ENCODE data around the gene CHRM3.
A peak's percentile ranks its signal among the peaks of the same experiment; 100 is the strongest.
"Not testable (repeated sequence)": the region's sequence is repeated elsewhere in the genome, so short reads cannot be mapped to it uniquely, and the experiment has no call there.

The CHRM3 gene

GRCh38 chr1:239386453-239387303 lies at the start of gene CHRM3:
Gene CHRM3 (plus strand): TSS chr1:239386568. CDS start chr1:239907452, 520,884 bp downstream.
- peak; percentile 43 for DNase-seq

DNA sequence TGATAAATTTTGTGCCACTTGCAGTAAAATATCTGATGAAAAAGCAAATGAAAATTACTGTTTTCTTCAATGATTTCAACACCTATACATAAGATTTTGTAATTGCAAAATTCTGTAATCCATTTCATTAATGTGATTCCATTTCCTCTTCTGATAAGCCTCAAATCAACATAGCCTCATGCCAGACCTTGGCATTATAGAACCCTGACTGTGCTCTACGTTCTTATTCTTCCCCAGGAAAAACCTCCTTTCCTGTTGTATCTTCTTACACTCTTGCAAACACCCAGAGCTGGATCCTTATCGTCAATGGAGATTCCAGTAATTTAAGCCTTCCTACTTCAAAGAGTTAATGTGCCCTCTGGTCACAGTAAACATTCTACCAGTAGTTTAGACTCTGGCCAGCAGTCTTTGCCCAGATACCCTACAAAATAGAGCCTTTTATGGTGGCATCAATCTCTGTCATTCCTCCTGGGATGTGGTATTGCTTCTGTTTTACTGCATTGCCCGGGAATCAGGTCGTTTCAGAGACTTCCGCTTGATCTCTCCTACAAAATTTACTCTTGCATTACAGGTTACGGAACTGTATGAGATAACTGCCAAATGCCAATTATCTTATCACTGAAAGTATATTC lies 48.5 kb upstream of the CHRM3 start:
- DNase-seq: no peak

DNA sequence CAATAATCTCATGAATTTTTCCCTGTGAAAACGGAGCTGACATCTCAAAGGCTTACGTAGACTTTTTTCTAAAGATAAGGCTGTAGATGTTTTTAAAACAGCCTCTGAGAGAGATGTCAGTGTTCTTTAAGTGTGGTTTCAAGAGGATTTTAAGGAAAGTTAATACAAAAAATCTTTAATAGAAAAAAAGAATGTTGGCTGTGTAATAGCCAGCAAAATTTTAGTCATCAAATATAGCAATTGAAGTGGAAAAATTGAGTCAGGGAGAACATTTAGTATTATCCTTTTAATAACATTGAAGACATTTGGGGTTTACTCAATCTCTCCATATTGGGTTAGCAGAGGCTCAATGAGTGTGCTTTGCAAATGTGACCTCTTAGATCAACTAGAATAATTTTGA lies 38.6 kb upstream of the CHRM3 start:
- no peak for DNase-seq

DNA sequence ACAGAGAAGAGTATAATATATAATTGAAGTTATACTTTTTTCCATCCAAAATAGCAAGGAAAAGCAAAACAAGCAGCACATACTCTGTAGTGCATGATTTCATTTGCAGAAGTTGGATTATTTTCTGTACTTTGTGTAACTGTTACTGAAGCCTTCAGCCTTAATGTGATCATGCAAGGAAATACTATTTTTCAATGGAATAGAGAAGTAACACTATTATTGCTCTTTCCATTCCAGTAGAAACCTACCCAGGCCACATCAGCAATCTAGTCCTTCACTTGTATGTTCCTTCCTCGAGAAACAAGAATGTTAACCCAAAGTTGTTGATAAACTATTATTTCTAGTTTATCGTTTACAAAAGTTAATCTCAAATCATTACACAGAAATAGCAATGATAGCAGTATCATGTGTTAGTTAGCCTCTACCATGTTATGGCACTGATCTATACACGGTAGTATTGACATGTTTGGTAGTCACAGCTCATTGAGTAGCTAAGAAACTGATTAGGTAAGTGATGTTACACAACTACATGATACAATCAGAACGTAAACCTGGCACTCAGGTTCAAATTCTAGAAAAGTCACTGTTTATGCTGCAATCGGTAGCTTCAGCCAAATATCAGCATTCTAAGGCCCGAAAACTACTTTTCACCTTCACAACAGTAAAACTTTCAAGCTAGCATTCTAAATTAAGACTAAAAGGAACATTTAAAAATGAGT lies 37.6 kb upstream of the CHRM3 start:
- no peak for DNase-seq

DNA sequence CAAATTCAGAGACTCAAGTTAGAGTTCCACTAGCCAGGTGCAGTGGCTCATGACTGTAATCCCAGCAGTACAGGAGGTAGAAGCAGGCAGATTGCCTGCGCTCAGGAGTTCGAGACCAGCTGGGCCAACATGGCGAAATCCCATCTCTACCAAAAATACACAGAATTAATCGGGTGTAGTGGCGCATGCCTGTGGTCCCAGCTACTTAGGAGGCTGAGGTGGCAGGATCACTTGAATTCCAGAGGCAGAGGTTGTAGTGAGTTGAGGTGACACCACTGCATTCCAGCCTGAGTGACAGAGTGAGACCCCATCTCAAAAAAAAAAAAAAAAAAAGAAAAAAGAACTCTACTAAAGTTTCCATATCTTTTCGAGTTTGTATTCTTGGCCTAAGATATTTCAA lies 36.7 kb upstream of the CHRM3 start:
- no peak for DNase-seq

- DNase-seq: no peak
These were observed 32.8 kb upstream of the CHRM3 start for GRCh38 chr1:239353536-239353935.

DNA sequence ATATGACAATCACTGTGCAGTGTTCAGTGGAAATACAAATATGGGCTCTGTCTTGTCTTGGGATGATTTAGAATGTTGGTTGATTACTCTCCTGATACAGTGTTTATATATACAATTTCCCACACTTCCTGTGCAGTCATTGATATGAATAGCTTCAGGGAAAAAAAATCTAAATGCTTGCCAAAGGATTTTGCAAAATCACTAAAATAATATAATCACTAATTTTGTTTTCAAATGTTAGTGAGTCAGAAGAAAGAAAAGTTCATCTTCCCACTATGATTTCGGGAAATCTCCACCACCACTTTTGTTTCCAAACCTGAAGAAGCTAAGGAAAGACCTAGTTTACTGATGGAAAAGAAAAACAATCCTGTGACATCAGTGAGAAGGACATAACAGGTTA lies 32.1 kb upstream of the CHRM3 start:
- DNase-seq: no peak

- no peak for DNase-seq
These were observed 28.5 kb upstream of the CHRM3 start for GRCh38 chr1:239357867-239358266.

DNA sequence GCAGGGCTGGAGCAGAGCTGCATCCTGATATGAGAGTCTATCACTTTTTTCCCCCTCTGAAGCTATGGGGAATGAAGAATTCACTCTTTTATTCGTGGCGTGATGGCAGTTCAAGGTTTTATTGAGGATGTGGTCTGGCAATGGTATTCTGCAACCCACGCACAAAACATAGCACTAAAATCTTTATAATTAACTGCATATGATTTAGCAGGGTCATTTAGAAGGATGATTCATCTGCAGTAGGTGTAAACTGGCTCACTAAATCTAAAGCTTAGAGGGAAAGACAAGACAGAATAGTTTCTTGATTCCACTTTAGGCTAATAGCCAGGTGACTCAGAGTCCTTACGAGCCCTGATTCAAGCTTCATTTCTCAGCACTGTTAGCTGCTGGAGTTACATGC lies 25.0 kb upstream of the CHRM3 start:
- DNase-seq: no peak

- DNase-seq: no peak
These were observed 22.4 kb upstream of the CHRM3 start for GRCh38 chr1:239363930-239364329.

- no peak for DNase-seq
These were observed 19.1 kb upstream of the CHRM3 start for GRCh38 chr1:239367196-239367810.

- DNase-seq: no peak
These were observed 17.8 kb upstream of the CHRM3 start for GRCh38 chr1:239368436-239369109.

- not testable (repeated sequence) for DNase-seq
These were observed 15.5 kb upstream of the CHRM3 start for GRCh38 chr1:239370869-239371268.

- no peak for DNase-seq
These were observed 3.7 kb upstream of the CHRM3 start for GRCh38 chr1:239382666-239383065.

- DNase-seq: no peak
These were observed 2.7 kb upstream of the CHRM3 start for GRCh38 chr1:239383714-239384113.

DNA sequence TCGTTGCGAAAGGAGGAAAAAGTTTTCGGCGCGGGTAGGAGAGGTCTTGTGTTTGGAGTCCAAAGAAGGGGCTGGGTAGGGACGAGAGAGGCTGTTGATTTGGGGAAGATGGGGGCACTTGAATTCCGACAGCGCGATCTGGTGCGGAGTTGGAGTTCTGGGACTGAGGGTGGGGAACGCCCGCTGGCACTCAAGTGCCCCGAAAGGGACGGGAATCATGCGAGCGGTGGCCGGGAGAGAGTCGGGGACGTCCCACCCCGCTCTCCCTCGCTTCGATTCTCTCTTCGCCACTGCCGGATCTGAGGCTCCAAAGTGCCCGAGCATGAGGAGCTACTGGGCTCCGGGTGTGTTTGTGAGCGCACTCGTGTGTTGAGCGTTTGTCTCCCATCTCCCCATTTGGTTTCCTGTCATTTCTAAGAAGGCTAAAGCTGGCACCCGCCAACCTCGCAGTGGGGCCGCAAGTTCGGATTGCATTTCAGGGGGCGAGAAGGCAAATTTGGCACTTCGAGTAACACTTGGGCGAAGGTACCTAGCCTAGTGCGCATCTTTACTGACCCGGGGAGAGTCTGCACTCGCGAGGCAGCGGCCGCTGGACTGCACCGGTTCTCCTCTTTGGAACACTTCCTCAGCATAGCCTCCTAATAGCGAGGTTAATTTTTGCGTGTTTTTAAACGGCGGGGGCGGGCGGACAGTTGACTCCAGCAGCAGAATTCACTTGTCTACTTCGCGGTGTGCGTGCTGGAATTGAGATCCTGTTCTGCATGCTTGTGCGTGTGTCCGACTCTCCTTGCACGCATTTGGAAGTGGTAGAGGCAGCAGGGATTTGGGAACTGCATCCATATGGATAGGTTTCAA lies 1.2 kb downstream of the CHRM3 start:
- DNase-seq: no peak

GRCh38 chr1:239388159-239388485 lies 1.8 kb downstream of the CHRM3 start:
- no peak for DNase-seq

DNA sequence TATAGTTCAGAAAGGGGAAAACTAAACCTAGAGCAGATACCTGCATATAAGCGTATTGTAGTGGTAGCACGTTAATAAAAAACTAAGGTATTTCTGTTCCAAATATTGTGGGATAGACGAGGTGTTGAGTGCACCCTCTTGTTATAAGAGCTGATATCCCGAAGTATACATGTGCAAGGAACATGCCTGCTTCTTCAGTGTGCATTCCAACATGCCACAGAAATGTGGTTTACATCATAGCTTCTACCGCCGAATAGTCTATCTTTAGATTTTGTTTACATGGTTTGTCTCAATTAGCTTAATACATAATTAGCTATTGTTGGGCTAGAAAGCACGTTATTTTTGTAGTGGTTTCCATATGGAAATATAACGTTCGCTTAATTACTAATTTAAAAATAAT lies 2.2 kb downstream of the CHRM3 start:
- DNase-seq: no peak

- DNase-seq: no peak
These were observed 3.3 kb downstream of the CHRM3 start for GRCh38 chr1:239389703-239390102.

DNA sequence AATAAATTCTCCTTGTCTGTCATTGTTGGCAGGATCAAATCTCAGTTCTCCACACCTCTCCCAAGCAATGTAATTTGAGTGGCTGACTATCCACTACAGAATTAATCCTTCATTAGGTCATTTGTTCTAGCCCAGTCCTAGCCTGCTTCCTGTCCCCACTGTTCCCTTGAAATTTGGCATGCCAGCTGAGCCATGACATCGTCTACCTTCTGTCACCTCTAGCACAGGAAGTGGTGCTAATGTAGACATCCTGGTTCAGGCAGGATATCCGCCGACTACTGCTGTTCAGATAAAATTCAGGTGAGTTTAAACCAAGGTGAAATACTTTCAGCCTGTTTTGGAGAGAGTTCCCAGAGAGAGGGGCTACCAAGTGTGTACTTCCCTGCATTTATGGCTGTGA lies 5.9 kb downstream of the CHRM3 start:
- DNase-seq: no peak

DNA sequence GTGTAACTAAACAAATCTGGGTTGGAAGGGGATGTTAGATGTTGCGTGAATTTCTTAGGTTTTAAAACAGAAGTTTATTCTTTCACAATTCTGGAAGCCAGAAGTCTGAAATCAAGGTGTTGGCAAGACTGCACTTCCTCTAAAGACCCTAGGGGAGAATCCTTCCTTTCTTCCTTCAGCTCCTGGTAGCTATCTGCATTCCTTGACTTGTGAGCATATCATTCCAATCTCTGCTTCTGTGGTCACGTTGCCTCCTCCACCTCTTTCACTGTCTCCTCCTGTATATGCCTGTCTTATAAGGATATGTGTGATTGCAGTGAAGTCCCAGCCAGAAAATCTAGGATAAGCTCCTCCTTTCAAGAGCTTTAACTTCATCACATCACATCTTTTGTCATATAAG lies 7.7 kb downstream of the CHRM3 start:
- DNase-seq: no peak

GRCh38 chr1:239413916-239414315 lies 27.5 kb downstream of the CHRM3 start:
- DNase-seq: no peak

Data from NCI-H2081 treated with DMSO at 0.1 percent for 48 hours (cell line).